Loucy (cell line): ENCODE measurements around the gene SGMS1.

Experiments used
- EZH2phosphoT487 ChIP-seq: fragments of 200-600 bp; IDR thresholded peaks from 2 replicates; pipeline ENCODE4 v1.6.1; 2018; ENCODE audit warnings: antibody characterized with exemption, mild to moderate bottlenecking, moderate library complexity, borderline replicate concordance
- TF ChIP-seq, protein P1 (sequence below): fragments of 200-600 bp; sonication (generic); conservative IDR thresholded peaks from 2 replicates; pipeline ENCODE4 v1.5.1; 2014; ENCODE audit warnings: mild to moderate bottlenecking, antibody characterized with exemption, low read length

- TF ChIP-seq, protein P1, sequence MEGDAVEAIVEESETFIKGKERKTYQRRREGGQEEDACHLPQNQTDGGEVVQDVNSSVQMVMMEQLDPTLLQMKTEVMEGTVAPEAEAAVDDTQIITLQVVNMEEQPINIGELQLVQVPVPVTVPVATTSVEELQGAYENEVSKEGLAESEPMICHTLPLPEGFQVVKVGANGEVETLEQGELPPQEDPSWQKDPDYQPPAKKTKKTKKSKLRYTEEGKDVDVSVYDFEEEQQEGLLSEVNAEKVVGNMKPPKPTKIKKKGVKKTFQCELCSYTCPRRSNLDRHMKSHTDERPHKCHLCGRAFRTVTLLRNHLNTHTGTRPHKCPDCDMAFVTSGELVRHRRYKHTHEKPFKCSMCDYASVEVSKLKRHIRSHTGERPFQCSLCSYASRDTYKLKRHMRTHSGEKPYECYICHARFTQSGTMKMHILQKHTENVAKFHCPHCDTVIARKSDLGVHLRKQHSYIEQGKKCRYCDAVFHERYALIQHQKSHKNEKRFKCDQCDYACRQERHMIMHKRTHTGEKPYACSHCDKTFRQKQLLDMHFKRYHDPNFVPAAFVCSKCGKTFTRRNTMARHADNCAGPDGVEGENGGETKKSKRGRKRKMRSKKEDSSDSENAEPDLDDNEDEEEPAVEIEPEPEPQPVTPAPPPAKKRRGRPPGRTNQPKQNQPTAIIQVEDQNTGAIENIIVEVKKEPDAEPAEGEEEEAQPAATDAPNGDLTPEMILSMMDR = no peak
- no peak for TF ChIP-seq EZH2phosphoT487
Observed at GRCh38 chr10:50490241-50490640, 133.5 kb downstream of the SGMS1 start.
